Psoas muscle (tissue), 8 donors: ENCODE measurements around the gene USF3. TPM values are rescaled to one million over a fixed set of nuclear protein-coding genes. Genes with fewer than 3 reads are reported as not detected.

ENCODE experiments used
- ATAC-seq, 4 donors: fragments of 200-7000 bp; cut with Tn5 transposase; one replicate each; pipeline ENCODE4 v1.9.1; 2020; ENCODE audit warnings: moderate library complexity in 3 of 4, mild to moderate bottlenecking in 2 of 4
- DNase-seq, 2 donors: peaks; one replicate each; pipeline ENCODE4 v3.0.0-alpha.2; 2020
- H3K27ac ChIP-seq: fragments of 200-600 bp; one replicate; pipeline ENCODE4 v1.8.0; 2022
- H3K27me3 ChIP-seq, 3 donors: fragments of 200-600 bp in 1 of 3; one replicate each; pipeline versions ENCODE4 v1.6.1 to v1.8.0; 2013 to 2022; ENCODE audit warnings: low read length in 2 of 3, mild to moderate bottlenecking in 2 of 3, moderate library complexity in 1 of 3; ENCODE audit not compliant: insufficient read depth in 3 of 3
- H3K36me3 ChIP-seq, 2 donors: fragments of 200-600 bp in 1 of 2; one replicate each; pipeline versions ENCODE4 v1.6.1 to v1.8.0; 2013 to 2022; ENCODE audit warnings: low read depth in 1 of 2, mild to moderate bottlenecking in 1 of 2, moderate library complexity in 1 of 2; ENCODE audit not compliant: insufficient read depth in 1 of 2
- H3K4me1 ChIP-seq: fragments of 200-600 bp; one replicate; pipeline ENCODE4 v1.8.0; 2022
- H3K4me3 ChIP-seq: fragments of 200-600 bp; one replicate; pipeline ENCODE4 v1.8.0; 2022; ENCODE audit warnings: mild to moderate bottlenecking
- H3K9me3 ChIP-seq: fragments of 200-600 bp; one replicate; pipeline ENCODE4 v1.8.0; 2022
- WGBS, 3 donors: extraction: QIAGEN DNeasy Blood & Tissue Kit; methylation state at CpG; one replicate each; pipeline versions ENCODE4 v1.1.6 to v1.1.7; 2013; 5-methylcytosine and 5-hydroxymethylcytosine counted together
- intact Hi-C, 2 donors: fragments of 100-400 bp; cut with DNase I; formaldehyde crosslinking; loops; one replicate each; pipeline versions ENCODE4 v1.11.0 to v1.14.2; 2022
- polyA plus RNA-seq, 3 donors: library from polyadenylated mRNA; stranded (reverse); fragments of 200-250 nt; gene quantifications; one replicate each; pipeline ENCODE4 v1.2.3, GENCODE V29; 2013
- total RNA-seq, 4 donors: library from RNA; stranded (reverse); fragmentation: NEBNext Ultra II Directional in 2 of 4; extraction: Animal tissue kit (Norgen Biotek cat#: 25700) in 2 of 4; gene quantifications; one replicate each; pipeline versions ENCODE4 v1.2.1 to v1.2.4, GENCODE V29; 2021 to 2023
- TF ChIP-seq, protein P1 (sequence below): fragments of 200-600 bp; IDR thresholded peaks from one replicate; pipeline ENCODE4 v1.8.0; 2022; ENCODE audit warnings: antibody characterized with exemption
- donor health status: healthy with polysubstance abuse.
- donor health status: DM: no; HTN: no; CAD: no; lungs with moderate emphysema.
- donor health status: Bipolar disorder and iron deficiency.
- donor health status: healthy.
- donor health status: DM: yes; HTN: yes; CAD: no.
- donor health status: DM: no; HTN: no; CAD: no.
- donor health status: DM: no; HTN: no; CAD: no.
- donor health status: DM: yes; HTN: yes; CAD: no.

The USF3 gene
- total and polyA plus RNA-seq, 7 donors: 6.3 to 35.4 (median 20.4) TPM

DNA sequence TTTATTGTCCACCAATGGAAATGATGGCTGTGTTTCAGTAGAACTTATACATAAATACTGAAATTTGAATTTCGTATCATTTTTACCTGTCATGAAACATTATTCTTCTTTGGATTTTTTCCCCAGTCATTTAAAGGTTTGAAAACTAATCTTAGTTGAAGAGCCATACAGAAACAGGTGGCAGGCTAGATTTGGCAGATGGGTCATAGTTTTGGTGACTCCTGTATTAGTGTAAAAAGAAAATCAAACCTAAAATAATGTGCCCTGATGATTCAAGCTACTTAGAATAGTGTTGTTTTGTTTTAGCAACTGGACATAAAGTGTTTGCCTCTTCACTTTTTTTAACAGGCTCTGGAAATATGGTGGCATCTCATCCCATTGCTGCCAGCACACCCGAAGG, 95.2 kb downstream of the USF3 start:
- peaks cover 10% of the 10 kb centered on the region for H3K4me1 ChIP-seq
- H3K27me3 ChIP-seq: no peaks in the 10 kb centered on the region
- H3K9me3 ChIP-seq: no peaks in the 10 kb centered on the region
- TF ChIP-seq, protein P1, sequence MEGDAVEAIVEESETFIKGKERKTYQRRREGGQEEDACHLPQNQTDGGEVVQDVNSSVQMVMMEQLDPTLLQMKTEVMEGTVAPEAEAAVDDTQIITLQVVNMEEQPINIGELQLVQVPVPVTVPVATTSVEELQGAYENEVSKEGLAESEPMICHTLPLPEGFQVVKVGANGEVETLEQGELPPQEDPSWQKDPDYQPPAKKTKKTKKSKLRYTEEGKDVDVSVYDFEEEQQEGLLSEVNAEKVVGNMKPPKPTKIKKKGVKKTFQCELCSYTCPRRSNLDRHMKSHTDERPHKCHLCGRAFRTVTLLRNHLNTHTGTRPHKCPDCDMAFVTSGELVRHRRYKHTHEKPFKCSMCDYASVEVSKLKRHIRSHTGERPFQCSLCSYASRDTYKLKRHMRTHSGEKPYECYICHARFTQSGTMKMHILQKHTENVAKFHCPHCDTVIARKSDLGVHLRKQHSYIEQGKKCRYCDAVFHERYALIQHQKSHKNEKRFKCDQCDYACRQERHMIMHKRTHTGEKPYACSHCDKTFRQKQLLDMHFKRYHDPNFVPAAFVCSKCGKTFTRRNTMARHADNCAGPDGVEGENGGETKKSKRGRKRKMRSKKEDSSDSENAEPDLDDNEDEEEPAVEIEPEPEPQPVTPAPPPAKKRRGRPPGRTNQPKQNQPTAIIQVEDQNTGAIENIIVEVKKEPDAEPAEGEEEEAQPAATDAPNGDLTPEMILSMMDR: no peak
- H3K4me3 ChIP-seq: no peak overlapping the region
- intact Hi-C loops: no loop called here
- no peaks in the 10 kb centered on the region for H3K36me3 ChIP-seq
- WGBS, 3 donors: 22 to 46% (median 27%) methylated on average over 2 of the region's 2 CpGs
- peak in 2 of 4 donors; percentile 58 to 69 for ATAC-seq
- H3K27ac ChIP-seq: no peak overlapping the region
- no peak for DNase-seq

DNA sequence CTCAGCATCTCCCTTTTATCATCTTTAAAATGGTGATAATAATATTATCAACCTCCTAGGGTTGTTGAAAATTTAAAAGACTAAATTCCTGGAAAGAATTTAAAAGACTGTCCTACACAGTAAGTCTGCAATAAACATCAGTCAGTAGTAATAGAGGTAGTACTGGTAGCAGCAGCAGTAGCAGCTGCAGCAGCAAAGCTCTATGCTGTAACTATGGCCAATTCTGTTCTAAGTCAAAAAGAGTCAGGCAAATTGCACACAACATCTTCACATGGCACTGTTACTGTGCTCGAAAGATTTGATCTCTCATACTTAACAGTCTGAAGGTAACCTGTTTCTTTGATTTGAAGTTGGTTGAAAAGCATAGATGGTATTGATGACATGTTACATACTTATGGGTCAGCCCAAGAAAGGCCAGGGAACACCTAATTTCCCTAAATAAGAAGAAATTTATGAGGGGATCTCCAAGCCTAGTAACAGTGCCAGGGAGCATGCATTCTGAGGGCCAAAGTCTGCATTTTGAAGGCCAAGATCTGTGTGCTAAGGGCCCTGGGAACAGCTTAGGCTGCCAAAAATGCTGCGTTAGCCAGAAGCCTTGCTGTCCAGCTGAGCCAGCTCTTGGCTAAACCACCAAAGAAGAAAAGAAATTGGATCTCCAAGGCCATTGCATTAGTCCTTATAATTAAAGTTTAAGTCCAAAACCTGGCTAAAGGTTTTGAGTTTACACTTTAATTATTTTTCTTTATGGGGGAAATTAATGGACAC, 95.8 kb downstream of the USF3 start:
- H3K4me1 ChIP-seq: peaks cover 10% of the 10 kb centered on the region
- TF ChIP-seq, protein P1: no peak
- H3K4me3 ChIP-seq: no peak overlapping the region
- H3K9me3 ChIP-seq: no peaks in the 10 kb centered on the region
- H3K36me3 ChIP-seq: no peaks in the 10 kb centered on the region
- ATAC-seq (peak in 3 of 4 donors; percentile 54 to 81 (median 68)), DNase-seq (no peak)
- H3K27ac ChIP-seq: no peak overlapping the region
- no peaks in the 10 kb centered on the region for H3K27me3 ChIP-seq
- WGBS, 3 donors: 22 to 31% (median 23%) methylated on average over 2 of the region's 2 CpGs
- intact Hi-C loops: no loop called here

Other genes with a start within 250 kb of the USF3 start
- 1 to 10 TPM; 2.3 to 5.6 (median 2.8) TPM for gene SPICE1, start 181.5 kb downstream of the USF3 start, total RNA-seq
- gene SPICE1, start 181.5 kb downstream of the USF3 start, polyA plus RNA-seq: 1 to 10 TPM in 1 of 3 donors, under 1 TPM in 2; 0.61 to 3.2 (median 0.89) TPM
- under 1 TPM; 0.08 to 0.48 (median 0.41) TPM for gene SIDT1, start 164.1 kb downstream of the USF3 start, total RNA-seq
- under 1 TPM in 2 of 3 donors, not detected in 1; 0.14 to 0.29 TPM for gene SIDT1, start 164.1 kb downstream of the USF3 start, polyA plus RNA-seq
- gene NAA50, start 49.6 kb upstream of the USF3 start, total RNA-seq: 100 to 1,000 TPM; 180 to 337 (median 270) TPM
- gene NAA50, start 49.6 kb upstream of the USF3 start, polyA plus RNA-seq: 100 to 1,000 TPM; 144 to 495 (median 216) TPM
- gene ATP6V1A, start 50.4 kb upstream of the USF3 start, total RNA-seq: 10 to 100 TPM; 15.3 to 20.6 (median 17.1) TPM
- 10 to 100 TPM in 1 of 3 donors, 1 to 10 TPM in 2; 4.2 to 19.5 (median 6.9) TPM for gene ATP6V1A, start 50.4 kb upstream of the USF3 start, polyA plus RNA-seq
- under 1 TPM; 0.53 to 0.81 (median 0.65) TPM for gene GRAMD1C, start 142.1 kb upstream of the USF3 start, total RNA-seq
- under 1 TPM; 0.20 to 0.39 (median 0.36) TPM for gene GRAMD1C, start 142.1 kb upstream of the USF3 start, polyA plus RNA-seq